Fibroblast of mammary gland (primary cell): ENCODE results near the gene CHRNA5.
A peak's percentile ranks its signal among the peaks of the same experiment; 100 is the strongest.
"Not testable (repeated sequence)": the region's sequence is repeated elsewhere in the genome, so short reads cannot be mapped to it uniquely, and the experiment has no call there.

ENCODE experiments used
- DNase-seq: peaks from one replicate; pipeline ENCODE4 v3.0.0-alpha.2; 2010; ENCODE audit warnings: low read depth
- H3K4me3 ChIP-seq: 2 replicates; pipeline ENCODE4 v1.5.1; 2011; ENCODE audit warnings: low read depth, mild to moderate bottlenecking, low read length, moderate library complexity; ENCODE audit not compliant: control insufficient read depth
- CTCF ChIP-seq: conservative IDR thresholded peaks from 2 replicates; pipeline ENCODE4 v1.5.1; 2011; ENCODE audit warnings: low read depth, low read length, inconsistent platforms; ENCODE audit not compliant: control insufficient read depth, insufficient read depth

CHRNA5 gene

GRCh38 chr15:78565097-78565950 lies at the start of gene CHRNA5:
TSS of gene CHRNA5 (plus strand) at chr15:78565520. CDS start at chr15:78565720, 200 bp downstream.
- peak within 1 kb of the TSS; percentile 53 for H3K4me3 ChIP-seq
- DNase-seq, result peak; percentile 72
- TF ChIP-seq CTCF, result no peak

GRCh38 chr15:78520035-78520434 lies 45.3 kb upstream of the CHRNA5 start:
- not testable (repeated sequence) for DNase-seq, H3K4me3 ChIP-seq

GRCh38 chr15:78524230-78524629 lies 41.1 kb upstream of the CHRNA5 start:
- DNase-seq, result no peak
- H3K4me3 ChIP-seq, result no peak overlapping the region
- no peak for TF ChIP-seq CTCF

GRCh38 chr15:78527325-78527724 lies 38.0 kb upstream of the CHRNA5 start:
- DNase-seq, result no peak
- no peak for TF ChIP-seq CTCF
- no peak overlapping the region for H3K4me3 ChIP-seq

- no peak for DNase-seq
- no peak for TF ChIP-seq CTCF
- no peak overlapping the region for H3K4me3 ChIP-seq
These were observed 32.0 kb upstream of the CHRNA5 start for GRCh38 chr15:78533331-78533730.

GRCh38 chr15:78536134-78536533 lies 29.2 kb upstream of the CHRNA5 start:
- no peak overlapping the region for H3K4me3 ChIP-seq
- peak; percentile 45 for DNase-seq
- no peak for TF ChIP-seq CTCF

- DNase-seq, result peak; percentile 19
- H3K4me3 ChIP-seq, result no peak overlapping the region
- TF ChIP-seq CTCF, result no peak
These were observed 27.9 kb upstream of the CHRNA5 start for GRCh38 chr15:78537266-78537905.
